Gastroesophageal sphincter (tissue), 4 donors: ENCODE data around the gene TMEM121B. TPM values are rescaled to one million over a fixed set of nuclear protein-coding genes. Genes with fewer than 3 reads are reported as not detected.

Experiments used
- ATAC-seq: fragments of 150-250 bp; one replicate; pipeline ENCODE4 v1.9.1; 2016; ENCODE audit warnings: mild to moderate bottlenecking, moderate library complexity
- H3K27ac ChIP-seq, 4 donors: fragments of 200-600 bp; sonication (generic) in 3 of 4; 1 replicate in 3 of 4; 2 replicates in 1 of 4; pipeline ENCODE4 v1.5.1; 2016 to 2019
- H3K27me3 ChIP-seq: fragments of 200-600 bp; sonication (generic); one replicate; pipeline ENCODE4 v1.5.1; 2019
- H3K36me3 ChIP-seq, 2 donors: fragments of 200-600 bp; sonication (generic); one replicate each; pipeline ENCODE4 v1.5.1; 2019; ENCODE audit warnings: control low read depth in 1 of 2
- H3K4me1 ChIP-seq, 3 donors: fragments of 200-600 bp; sonication (generic); 1 replicate in 2 of 3; 2 replicates in 1 of 3; pipeline ENCODE4 v1.5.1; 2016 to 2019; ENCODE audit warnings: control low read depth in 2 of 3
- H3K4me3 ChIP-seq, 2 donors: fragments of 200-600 bp; sonication (generic); one replicate each; pipeline ENCODE4 v1.5.1; 2019; ENCODE audit warnings: mild to moderate bottlenecking in 1 of 2, moderate library complexity in 1 of 2
- H3K9me3 ChIP-seq, 3 donors: fragments of 200-600 bp; sonication (generic); one replicate each; pipeline ENCODE4 v1.5.1; 2017 to 2019; ENCODE audit warnings: control low read depth in 2 of 3
- EP300 ChIP-seq: sonication (generic); formaldehyde crosslinking; IDR thresholded peaks from one replicate; pipeline ENCODE4 v1.6.1; 2017; ENCODE audit warnings: antibody characterized with exemption, mild to moderate bottlenecking
- POLR2A ChIP-seq, 2 donors: fragments of 450-650 bp; IDR thresholded peaks; one replicate each; pipeline ENCODE4 v1.6.1; 2017; ENCODE audit warnings: antibody characterized with exemption in 2 of 2, mild to moderate bottlenecking in 2 of 2, moderate library complexity in 1 of 2
- POLR2AphosphoS5 ChIP-seq: sonication (generic); formaldehyde crosslinking; IDR thresholded peaks from one replicate; pipeline ENCODE4 v1.6.1; 2017; ENCODE audit warnings: antibody characterized with exemption
- WGBS, 2 donors: methylation state at CpG; one replicate each; pipeline ENCODE4 v1.1.5; 2018; ENCODE audit warnings: low coverage in 1 of 2; 5-methylcytosine and 5-hydroxymethylcytosine counted together
- total RNA-seq, 4 donors: library from RNA; depleted of rRNA; stranded (reverse); fragments of >200 nt; gene quantifications; one replicate each; pipeline ENCODE4 v1.1.0, GENCODE V29; 2016
- TF ChIP-seq, protein P1 (sequence below), 4 experiments: fragments of 200-600 bp in 2 of 4; fragments of 450-650 bp in 2 of 4; sonication (generic) in 1 of 4; IDR thresholded peaks; one replicate each; pipeline ENCODE4 v1.5.1; 2017 to 2019; ENCODE audit warnings: antibody characterized with exemption in 4 of 4, mild to moderate bottlenecking in 2 of 4, moderate library complexity in 2 of 4

The TMEM121B gene
- total RNA-seq = under 1 TPM; 0.30 to 0.81 (median 0.54) TPM

GRCh38 chr22:17121233-17122195 is at the start of gene TMEM121B:
Gene TMEM121B (minus strand): TSS chr22:17121360. CDS start chr22:17121127, 233 bp downstream.
- Histone ChIP-seq H3K36me3 (no peaks in the 10 kb centered on the region), H3K27ac (peak within 1 kb of the TSS in 1 of 4 donors; percentile 33), H3K4me3 (peak within 1 kb of the TSS; percentile 9 to 62), H3K9me3 (no peaks in the 10 kb centered on the region), H3K27me3 (peaks cover 74% of the 10 kb centered on the region), H3K4me1 (peaks cover 0 to 26% (median 11%) of the 10 kb centered on the region in 3 donors)
- peak; percentile 28 for ATAC-seq
- TF ChIP-seq, protein P1, sequence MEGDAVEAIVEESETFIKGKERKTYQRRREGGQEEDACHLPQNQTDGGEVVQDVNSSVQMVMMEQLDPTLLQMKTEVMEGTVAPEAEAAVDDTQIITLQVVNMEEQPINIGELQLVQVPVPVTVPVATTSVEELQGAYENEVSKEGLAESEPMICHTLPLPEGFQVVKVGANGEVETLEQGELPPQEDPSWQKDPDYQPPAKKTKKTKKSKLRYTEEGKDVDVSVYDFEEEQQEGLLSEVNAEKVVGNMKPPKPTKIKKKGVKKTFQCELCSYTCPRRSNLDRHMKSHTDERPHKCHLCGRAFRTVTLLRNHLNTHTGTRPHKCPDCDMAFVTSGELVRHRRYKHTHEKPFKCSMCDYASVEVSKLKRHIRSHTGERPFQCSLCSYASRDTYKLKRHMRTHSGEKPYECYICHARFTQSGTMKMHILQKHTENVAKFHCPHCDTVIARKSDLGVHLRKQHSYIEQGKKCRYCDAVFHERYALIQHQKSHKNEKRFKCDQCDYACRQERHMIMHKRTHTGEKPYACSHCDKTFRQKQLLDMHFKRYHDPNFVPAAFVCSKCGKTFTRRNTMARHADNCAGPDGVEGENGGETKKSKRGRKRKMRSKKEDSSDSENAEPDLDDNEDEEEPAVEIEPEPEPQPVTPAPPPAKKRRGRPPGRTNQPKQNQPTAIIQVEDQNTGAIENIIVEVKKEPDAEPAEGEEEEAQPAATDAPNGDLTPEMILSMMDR (IDR thresholded peaks at IDR 0.05) = no peak
- no peak for TF ChIP-seq POLR2A (IDR thresholded peaks at IDR 0.05)
- WGBS, 2 donors = 7% methylated on average over 39 of the region's 69 CpGs; no CpG with 5 or more reads in 1 of the 2 donors

DNA sequence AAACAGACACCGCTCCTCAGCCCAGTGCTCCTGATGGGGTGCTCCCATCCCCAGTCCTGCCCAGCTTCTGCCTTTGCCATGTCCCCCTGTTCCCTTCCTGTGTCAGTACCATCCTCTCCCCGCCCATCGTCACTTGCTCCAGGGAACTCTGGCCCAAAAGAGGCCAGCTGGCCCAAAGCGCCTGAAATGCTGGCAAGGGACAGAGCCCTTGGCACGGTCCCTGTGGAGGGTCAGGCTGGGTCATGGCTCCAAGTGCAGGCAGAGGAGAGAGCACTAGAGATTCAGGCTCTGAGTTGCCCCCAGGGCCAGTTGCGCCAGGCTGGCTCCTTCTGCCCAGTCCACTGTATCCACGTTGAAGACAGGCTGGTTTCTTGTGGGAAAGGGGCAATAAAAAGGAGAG is 46.3 kb upstream of the TMEM121B start:
- Histone ChIP-seq H3K27me3 (no peaks in the 10 kb centered on the region), H3K36me3 (no peaks in the 10 kb centered on the region), H3K9me3 (no peaks in the 10 kb centered on the region), H3K27ac (no peak overlapping the region), H3K4me3 (no peak overlapping the region), H3K4me1 (peaks cover 0 to 20% (median 11%) of the 10 kb centered on the region in 3 donors)
- TF ChIP-seq, protein P1 (IDR thresholded peaks at IDR 0.05) = no peak
- TF ChIP-seq POLR2A (IDR thresholded peaks at IDR 0.05) = no peak
- no peak for ATAC-seq
- WGBS, 2 donors = 55% methylated on average over 3 of the region's 7 CpGs; no CpG with 5 or more reads in 1 of the 2 donors

- Histone ChIP-seq H3K4me3 (no peak overlapping the region), H3K27me3 (no peaks in the 10 kb centered on the region)
- no peak for ATAC-seq
These were observed 43.3 kb upstream of the TMEM121B start for GRCh38 chr22:17164392-17165024.

GRCh38 chr22:17162731-17163130 is 41.6 kb upstream of the TMEM121B start:
- no peak overlapping the region for H3K27ac ChIP-seq
- H3K27me3 ChIP-seq = no peaks in the 10 kb centered on the region
- no peak overlapping the region for H3K4me3 ChIP-seq
- no peaks in the 10 kb centered on the region for H3K36me3 ChIP-seq
- no peak for ATAC-seq
- H3K4me1 ChIP-seq = peaks cover 0 to 30% (median 5%) of the 10 kb centered on the region in 3 donors
- 60 to 61% methylated on average over 7 to 8 of the region's 8 CpGs for WGBS, 2 donors
- TF ChIP-seq EP300 = no peak
- TF ChIP-seq, protein P1 (IDR thresholded peaks at IDR 0.05) = no peak
- no peak for TF ChIP-seq POLR2A (IDR thresholded peaks at IDR 0.05)
- TF ChIP-seq POLR2AphosphoS5 = no peak
- no peaks in the 10 kb centered on the region for H3K9me3 ChIP-seq

More at GRCh38 chr22:17164392-17165024, 43.3 kb upstream of the TMEM121B start:
- Histone ChIP-seq H3K9me3 (no peaks in the 10 kb centered on the region), H3K36me3 (no peaks in the 10 kb centered on the region), H3K4me1 (peaks cover 0 to 22% (median 0%) of the 10 kb centered on the region in 3 donors), H3K27ac (no peak overlapping the region)
- TF ChIP-seq POLR2AphosphoS5 (no peak), POLR2A (IDR thresholded peaks at IDR 0.05) (no peak), EP300 (no peak)
- TF ChIP-seq, protein P1 (IDR thresholded peaks at IDR 0.05) = no peak
- 80 to 100% methylated on average over 2 to 3 of the region's 3 CpGs for WGBS, 2 donors
